Measurements from ENCODE around the gene FAAP100.

Gene FAAP100

DNA sequence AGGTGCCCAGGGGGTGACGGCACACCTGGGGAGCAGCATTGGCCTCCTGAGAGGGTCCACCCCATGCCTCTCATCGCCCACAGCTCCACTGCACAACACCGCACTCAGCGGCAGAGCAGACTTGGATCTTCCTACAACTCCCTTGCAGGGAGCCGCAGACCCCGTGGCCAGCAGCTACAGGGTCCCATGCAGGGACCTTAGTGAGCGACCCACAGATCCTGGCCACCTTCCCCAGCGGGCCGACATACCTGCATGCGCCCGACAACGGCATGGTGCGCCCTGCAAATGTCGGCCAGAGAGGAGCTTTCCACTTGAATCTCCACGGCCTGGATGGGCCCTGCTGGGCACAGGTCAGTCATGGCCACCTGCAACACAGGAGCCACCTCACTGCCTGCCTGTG lies 8.4 kb downstream of the FAAP100 start:
- DNase-seq (ENCODE audit: low read depth) = no peak
- no peak overlapping the region for H3K4me3 ChIP-seq (ENCODE audit: low read length)
- TF ChIP-seq, protein P1, sequence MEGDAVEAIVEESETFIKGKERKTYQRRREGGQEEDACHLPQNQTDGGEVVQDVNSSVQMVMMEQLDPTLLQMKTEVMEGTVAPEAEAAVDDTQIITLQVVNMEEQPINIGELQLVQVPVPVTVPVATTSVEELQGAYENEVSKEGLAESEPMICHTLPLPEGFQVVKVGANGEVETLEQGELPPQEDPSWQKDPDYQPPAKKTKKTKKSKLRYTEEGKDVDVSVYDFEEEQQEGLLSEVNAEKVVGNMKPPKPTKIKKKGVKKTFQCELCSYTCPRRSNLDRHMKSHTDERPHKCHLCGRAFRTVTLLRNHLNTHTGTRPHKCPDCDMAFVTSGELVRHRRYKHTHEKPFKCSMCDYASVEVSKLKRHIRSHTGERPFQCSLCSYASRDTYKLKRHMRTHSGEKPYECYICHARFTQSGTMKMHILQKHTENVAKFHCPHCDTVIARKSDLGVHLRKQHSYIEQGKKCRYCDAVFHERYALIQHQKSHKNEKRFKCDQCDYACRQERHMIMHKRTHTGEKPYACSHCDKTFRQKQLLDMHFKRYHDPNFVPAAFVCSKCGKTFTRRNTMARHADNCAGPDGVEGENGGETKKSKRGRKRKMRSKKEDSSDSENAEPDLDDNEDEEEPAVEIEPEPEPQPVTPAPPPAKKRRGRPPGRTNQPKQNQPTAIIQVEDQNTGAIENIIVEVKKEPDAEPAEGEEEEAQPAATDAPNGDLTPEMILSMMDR (IDR thresholded peaks at IDR 0.05; ENCODE audit: insufficient read depth, low read depth, low read length, missing control alignments) = no peak

DNA sequence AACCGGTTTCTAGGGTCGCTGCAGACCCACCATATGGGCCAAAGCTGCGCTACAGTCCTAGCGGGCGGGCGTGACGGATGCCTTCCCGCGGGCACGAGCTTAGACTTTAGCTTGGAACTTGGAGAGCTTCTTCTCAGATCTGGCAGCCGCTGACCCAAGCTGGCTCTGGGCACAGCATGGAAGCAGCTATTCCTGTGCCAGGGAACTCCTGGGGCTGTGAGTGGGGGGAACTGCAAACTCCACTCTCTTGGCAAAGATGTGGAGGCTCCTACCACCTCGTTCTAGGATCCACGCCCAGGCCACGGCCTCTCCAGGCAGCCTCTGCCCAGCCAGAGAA lies 8.8 kb downstream of the FAAP100 start:
- no peak overlapping the region for H3K4me3 ChIP-seq (ENCODE audit: low read length)
- TF ChIP-seq, protein P1 (IDR thresholded peaks at IDR 0.05; ENCODE audit: insufficient read depth, low read depth, low read length, missing control alignments) = no peak
- no peak for DNase-seq (ENCODE audit: low read depth)

DNA sequence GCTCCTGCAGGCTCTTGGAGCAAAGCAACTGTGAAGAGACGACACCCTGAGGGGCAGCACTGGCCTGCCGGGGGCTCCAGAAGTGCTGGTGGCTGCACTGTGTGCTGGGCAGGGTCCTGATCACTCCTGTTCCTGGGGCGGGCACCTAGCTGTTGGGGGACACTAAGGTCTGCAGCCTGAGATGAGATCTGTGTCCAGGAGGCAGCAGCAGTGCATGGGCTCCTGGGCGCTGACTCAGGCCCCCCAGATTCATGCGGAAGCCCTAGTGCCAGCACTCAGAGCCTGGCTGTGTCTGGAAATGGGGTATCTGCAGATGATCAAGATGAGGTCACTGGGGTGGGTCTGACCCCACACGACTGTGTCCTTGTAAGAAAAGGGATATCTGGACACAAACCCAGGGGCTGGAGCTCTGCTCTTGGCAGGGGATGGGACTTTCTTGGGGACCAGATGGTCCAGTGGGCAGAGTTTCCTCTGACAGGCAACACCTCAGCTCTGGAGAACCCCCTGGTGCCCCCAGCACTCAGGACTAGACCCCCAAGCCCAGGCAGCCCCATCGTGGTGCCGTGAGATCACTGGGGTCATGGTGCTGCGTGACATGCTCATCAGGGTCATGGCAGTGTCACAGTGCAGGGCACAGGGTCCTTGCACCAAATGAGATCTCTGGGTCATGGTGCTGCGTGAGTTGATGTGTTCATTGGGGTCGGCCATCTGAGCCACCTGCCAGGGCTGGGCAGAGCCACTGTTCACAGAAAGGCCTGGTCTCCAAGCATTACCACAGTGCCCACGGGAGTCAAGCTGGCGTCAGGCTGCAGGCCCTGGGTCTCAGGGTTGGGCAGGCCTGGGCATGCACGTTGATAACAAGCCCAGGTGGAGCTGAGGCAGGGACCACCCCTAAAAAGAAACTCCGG lies 9.5 kb downstream of the FAAP100 start:
- no peak overlapping the region for H3K4me3 ChIP-seq (ENCODE audit: low read length)
- no peak for DNase-seq (ENCODE audit: low read depth)
- TF ChIP-seq, protein P1 (IDR thresholded peaks at IDR 0.05; ENCODE audit: insufficient read depth, low read depth, low read length, missing control alignments) = no peak

DNA sequence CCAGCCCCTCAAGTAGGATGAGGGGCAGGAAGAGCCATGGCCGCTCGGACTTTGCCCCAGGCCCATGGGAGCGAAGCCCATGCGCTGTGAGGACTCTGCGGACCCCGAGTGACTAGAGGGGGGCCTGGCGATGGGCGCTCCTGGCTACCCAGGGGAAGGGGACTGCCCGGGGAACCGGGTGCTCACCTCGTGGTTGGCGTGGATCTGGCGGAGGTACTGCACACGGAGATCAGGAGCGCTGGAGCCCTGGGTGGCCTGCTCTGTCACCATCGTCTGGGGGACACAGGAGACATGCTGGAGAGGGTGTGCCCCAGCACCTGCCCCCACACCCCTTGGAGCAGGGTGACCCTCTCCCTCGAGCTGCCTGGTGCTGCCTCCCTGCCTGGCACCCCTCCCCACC lies 11.0 kb downstream of the FAAP100 start:
- no peak for DNase-seq (ENCODE audit: low read depth)
- TF ChIP-seq, protein P1 (IDR thresholded peaks at IDR 0.05; ENCODE audit: insufficient read depth, low read depth, low read length, missing control alignments) = no peak

DNA sequence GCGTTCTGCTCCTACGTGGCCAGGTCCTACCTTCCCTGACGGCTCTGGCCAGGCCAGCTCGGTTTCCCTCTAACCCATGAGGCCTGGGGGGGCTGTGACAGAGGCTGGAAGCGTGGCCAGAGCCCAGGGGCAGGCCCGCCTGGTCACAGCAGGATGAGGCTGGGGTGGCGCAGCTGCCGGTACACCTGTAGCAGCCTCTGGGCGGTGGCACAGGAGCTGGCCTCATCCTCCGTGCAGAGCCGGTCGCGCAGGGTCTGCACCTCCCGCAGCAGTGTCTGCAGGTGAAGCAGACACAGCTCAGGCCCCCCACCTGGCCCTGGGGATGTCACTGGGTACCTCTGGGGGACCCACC lies 11.5 kb downstream of the FAAP100 start:
- TF ChIP-seq, protein P1 (IDR thresholded peaks at IDR 0.05; ENCODE audit: insufficient read depth, low read depth, low read length, missing control alignments) = no peak
- no peak for DNase-seq (ENCODE audit: low read depth)
- no peak overlapping the region for H3K4me3 ChIP-seq (ENCODE audit: low read length)

More for the DNA sequence above, 11.0 kb downstream of the FAAP100 start:
- no peak overlapping the region for H3K4me3 ChIP-seq (ENCODE audit: low read length)

DNA sequence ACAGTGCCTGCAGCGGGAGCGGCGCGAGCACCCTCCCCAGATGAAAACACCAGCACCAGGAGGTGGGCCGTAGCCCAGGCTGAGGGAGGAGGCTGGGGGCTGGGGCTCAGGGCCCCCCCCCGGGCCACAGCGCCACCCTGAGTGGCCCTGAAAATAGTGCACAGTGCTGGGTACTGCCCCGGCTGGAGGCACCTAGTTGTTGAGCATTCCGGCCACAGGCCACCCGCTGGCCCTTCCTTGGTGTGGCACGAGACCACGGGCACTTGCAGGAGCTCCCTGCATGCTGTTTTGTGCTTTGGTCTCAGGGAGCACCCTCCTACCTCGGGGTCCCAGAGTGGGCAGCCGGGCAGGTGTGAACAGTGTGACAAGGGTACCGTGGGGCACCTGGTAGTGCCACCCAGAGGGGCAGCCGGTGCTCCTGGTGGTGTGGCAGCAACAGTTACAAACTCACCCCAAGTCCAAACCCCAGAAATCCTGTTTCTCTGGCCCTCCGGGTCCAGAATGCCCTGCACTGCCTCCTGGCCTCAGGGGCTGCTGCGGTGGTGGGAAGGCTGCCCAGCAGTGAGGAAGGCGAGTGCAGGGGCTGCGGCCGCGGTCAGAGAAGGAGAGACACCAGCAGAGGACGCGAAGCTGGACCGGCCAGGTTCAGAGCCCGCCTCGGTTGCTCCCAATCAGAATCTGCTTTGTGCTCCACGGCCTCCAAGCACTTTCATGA lies 12.0 kb downstream of the FAAP100 start:
- TF ChIP-seq, protein P1 (IDR thresholded peaks at IDR 0.05; ENCODE audit: insufficient read depth, low read depth, low read length, missing control alignments) = no peak
- no peak overlapping the region for H3K4me3 ChIP-seq (ENCODE audit: low read length)
- no peak for DNase-seq (ENCODE audit: low read depth)

All from epithelial cell of esophagus (primary cell).